Fibroblast of mammary gland (primary cell): ENCODE data around the gene MYL10.

ENCODE experiments used
- DNase-seq: peaks from one replicate; pipeline ENCODE4 v3.0.0-alpha.2; 2010; ENCODE audit warnings: low read depth
- H3K4me3 ChIP-seq: 2 replicates; pipeline ENCODE4 v1.5.1; 2011; ENCODE audit warnings: low read depth, mild to moderate bottlenecking, low read length, moderate library complexity; ENCODE audit not compliant: control insufficient read depth
- TF ChIP-seq, protein P1 (sequence below): conservative IDR thresholded peaks from 2 replicates; pipeline ENCODE4 v1.5.1; 2011; ENCODE audit warnings: low read depth, low read length, inconsistent platforms; ENCODE audit not compliant: control insufficient read depth, insufficient read depth

Gene MYL10

DNA sequence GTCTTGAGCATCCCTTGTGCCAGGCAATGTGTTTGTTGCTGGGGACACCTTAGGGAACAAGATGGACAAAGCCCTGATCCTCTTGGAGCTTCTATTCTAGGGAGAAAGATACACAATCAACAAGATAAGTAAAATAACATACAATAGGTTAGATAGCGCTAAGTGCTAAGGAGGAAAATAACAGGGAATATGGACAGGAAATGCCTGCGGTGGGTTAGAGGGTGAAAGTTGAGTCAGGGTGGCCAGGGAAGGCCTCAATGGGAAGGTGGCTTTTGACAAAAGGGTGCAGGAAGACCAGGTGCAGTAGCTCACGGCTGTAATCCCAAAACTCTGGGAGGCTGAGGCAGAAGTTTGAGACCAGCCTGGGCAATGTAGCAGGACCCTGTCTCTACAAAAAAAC is 38.3 kb upstream of the MYL10 start:
- no peak overlapping the region for H3K4me3 ChIP-seq
- no peak for DNase-seq
- TF ChIP-seq, protein P1, sequence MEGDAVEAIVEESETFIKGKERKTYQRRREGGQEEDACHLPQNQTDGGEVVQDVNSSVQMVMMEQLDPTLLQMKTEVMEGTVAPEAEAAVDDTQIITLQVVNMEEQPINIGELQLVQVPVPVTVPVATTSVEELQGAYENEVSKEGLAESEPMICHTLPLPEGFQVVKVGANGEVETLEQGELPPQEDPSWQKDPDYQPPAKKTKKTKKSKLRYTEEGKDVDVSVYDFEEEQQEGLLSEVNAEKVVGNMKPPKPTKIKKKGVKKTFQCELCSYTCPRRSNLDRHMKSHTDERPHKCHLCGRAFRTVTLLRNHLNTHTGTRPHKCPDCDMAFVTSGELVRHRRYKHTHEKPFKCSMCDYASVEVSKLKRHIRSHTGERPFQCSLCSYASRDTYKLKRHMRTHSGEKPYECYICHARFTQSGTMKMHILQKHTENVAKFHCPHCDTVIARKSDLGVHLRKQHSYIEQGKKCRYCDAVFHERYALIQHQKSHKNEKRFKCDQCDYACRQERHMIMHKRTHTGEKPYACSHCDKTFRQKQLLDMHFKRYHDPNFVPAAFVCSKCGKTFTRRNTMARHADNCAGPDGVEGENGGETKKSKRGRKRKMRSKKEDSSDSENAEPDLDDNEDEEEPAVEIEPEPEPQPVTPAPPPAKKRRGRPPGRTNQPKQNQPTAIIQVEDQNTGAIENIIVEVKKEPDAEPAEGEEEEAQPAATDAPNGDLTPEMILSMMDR: no peak

DNA sequence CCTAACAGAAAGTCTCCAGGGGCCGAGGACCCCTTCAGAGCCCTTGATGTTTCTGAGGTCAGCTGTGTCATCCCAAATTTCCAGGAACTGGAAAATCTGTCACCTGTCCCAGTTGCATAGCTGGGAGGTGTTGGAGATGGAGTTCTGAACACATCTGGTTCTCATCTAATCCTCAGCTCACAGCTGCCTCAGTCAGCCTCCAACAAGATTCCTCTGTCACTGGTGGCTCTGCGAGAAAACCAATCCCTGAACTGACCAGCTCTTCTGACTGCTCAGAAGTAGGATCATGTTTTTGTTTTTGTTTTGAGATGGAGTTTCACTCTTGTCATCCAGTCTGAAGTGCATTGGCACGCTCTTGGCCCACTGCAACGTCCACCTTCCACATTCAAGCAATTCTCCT is 37.6 kb upstream of the MYL10 start:
- DNase-seq: peak; percentile 8
- TF ChIP-seq, protein P1: no peak
- H3K4me3 ChIP-seq: no peak overlapping the region

DNA sequence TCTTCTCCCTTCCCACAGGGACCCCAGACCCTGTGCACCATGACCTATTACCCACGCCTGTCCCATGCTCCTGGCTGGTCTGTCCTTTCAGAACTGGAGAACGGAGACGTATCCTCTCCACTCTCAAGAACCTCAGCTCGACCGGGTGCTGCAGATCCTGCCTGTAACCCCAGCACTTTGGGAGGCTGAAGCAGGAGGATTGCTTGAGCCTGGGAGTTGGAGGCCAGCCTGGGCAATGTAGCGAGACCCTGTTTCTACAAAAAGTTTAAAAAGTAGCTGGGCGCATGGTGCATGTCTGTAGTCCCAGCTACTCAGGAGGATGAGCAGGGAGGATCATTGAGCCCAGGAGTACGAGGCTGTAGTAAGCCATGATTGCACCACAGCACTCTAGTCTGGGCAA is 37.2 kb upstream of the MYL10 start:
- H3K4me3 ChIP-seq: no peak overlapping the region
- DNase-seq: no peak
- TF ChIP-seq, protein P1: no peak

DNA sequence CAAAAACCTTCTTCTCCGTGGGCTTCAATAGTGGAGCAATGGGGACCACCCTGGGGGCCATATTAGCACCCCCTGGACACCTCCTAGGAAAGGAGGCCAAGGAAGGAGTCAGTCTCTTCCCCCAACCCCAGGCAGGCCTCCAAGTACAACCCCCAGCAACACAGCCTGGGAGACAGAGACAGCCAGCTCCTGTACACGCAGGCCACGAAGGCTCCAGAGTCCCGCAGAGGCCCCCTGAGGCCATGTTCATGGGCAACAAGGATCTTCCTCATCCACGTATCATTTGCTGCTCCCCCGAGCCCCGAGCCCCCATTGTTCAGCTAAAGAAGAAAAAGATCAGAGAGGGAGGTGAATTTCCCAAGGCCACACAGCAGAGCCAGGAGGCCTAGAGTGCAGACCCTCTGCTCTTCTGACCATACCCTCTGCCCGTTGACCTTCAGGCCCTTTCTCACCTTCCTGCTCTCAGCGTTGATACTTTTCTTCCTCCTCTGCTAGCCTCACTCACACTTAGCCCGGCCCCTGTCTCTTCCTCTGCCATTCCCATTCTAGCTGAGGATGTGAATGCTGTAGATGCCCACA is 35.9 kb upstream of the MYL10 start:
- no peak for DNase-seq
- H3K4me3 ChIP-seq: no peak overlapping the region
- TF ChIP-seq, protein P1: no peak

DNA sequence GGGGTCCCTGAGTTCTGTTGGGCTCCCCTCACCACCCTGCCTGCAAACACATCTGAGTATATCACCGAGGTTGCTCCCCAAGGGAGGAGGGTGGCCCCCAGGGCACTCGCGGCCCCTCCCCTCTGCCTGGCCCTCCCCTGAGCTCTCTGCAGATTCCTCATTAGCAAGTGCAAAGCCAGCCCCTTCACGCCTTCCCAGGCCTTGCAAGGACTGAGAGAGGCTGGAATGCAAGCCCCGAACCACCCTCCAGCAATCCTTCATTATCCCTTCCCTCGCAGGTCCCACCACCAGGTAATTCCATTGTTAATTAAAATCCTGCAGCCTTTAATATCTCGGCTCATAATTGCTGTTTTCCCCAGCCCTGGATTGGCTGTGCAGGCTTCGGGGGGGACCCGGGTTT is 35.3 kb upstream of the MYL10 start:
- DNase-seq: no peak
- TF ChIP-seq, protein P1: no peak
- H3K4me3 ChIP-seq: no peak overlapping the region

DNA sequence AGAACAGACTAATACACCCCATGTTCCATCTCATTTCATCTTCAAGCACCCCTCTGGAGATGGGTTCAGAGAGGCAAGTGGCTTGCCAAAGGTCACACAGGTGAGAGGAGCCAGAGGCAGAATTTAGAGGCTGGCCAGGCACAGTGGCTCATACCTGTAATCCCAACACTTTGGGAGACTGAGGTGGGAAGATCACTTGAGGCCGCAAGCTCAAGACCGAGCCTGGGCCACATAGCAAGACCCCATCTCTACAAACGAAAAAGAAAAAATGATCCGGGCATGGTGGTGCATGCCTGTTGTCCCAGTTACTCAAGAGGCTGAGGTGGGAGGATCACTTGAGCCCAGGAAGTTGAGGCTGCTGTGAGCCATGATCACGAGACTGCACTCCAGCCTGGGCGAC is 34.7 kb upstream of the MYL10 start:
- DNase-seq: no peak
- H3K4me3 ChIP-seq: no peak overlapping the region
- TF ChIP-seq, protein P1: no peak
